HepG2 (cell line): ENCODE measurements around the gene GABARAPL2. TPM values are rescaled to one million over a fixed set of nuclear protein-coding genes. Genes with fewer than 3 reads are reported as not detected.
A peak's percentile ranks its signal among the peaks of the same experiment; 100 is the strongest.

Experiments
- ATAC-seq: fragments of 200-7000 bp; cut with Tn5 transposase; 3 replicates; pipeline ENCODE4 v1.9.1; 2020; ENCODE audit warnings: mild to moderate bottlenecking, moderate library complexity
- BruUV-seq: library from RNA; stranded (reverse); fragments of 400-500 nt; replicated peaks from 2 replicates; lab custom pipeline; 2021; lab: Mats Ljungman, UMichigan
- CTCF ChIA-PET: fragments of 300-600 bp; formaldehyde crosslinking; extraction: SDS; loops from one replicate; lab custom pipeline; 2021; ENCODE audit warnings: low total read pairs, inconsistent platforms, low intra/inter-chr PET ratio; lab: Yijun Ruan, JAX
- POLR2A ChIA-PET: fragments of 350-600 bp; sonication (Branson Sonifier 250); formaldehyde crosslinking; loops from one replicate; lab custom pipeline; 2020; ENCODE audit warnings: antibody characterized with exemption, inconsistent platforms; lab: Yijun Ruan, JAX
- DNase-seq: peaks from one replicate; pipeline ENCODE4 v3.0.0-alpha.2; 2015; ENCODE audit warnings: low spot score
- FAIRE-seq: peaks from 3 replicates; lab custom pipeline; 2011; peaks lifted over from hg19 to GRCh38; lab: Jason Lieb, UNC
- H2AFZ ChIP-seq: one replicate; pipeline ENCODE4 v1.6.1; 2011; ENCODE audit warnings: low read length, inconsistent platforms
- H3K27ac ChIP-seq: fragments of 300-600 bp; 3 replicates; pipeline ENCODE4 v1.8.0; 2011; ENCODE audit warnings: mixed run types, mild to moderate bottlenecking, mixed read lengths, low read length, inconsistent platforms; ENCODE audit not compliant: insufficient read depth; ENCODE audit errors: extremely low read length
- H3K27me3 ChIP-seq, 2 experiments: fragments of 200-600 bp in 1 of 2; 2 replicates in 1 of 2; 3 replicates in 1 of 2; pipeline versions ENCODE4 v1.6.0 to v1.8.0; 2011; ENCODE audit warnings: low read length in 2 of 2, mild to moderate bottlenecking in 2 of 2, moderate library complexity in 2 of 2, inconsistent platforms in 1 of 2; ENCODE audit not compliant: insufficient read depth in 2 of 2, control insufficient read depth in 1 of 2
- H3K36me3 ChIP-seq, 2 experiments: fragments of 200-600 bp in 1 of 2; replicated peaks in 1 of 2; 2 replicates in 1 of 2; 3 replicates in 1 of 2; pipeline versions ENCODE4 v1.5.1 to v1.8.0; 2011; ENCODE audit warnings: low read length in 2 of 2, inconsistent platforms in 1 of 2; ENCODE audit not compliant: insufficient read depth in 2 of 2, control insufficient read depth in 1 of 2
- H3K4me1 ChIP-seq: 2 replicates; pipeline ENCODE4 v1.5.1; 2012; ENCODE audit warnings: low read length, inconsistent platforms; ENCODE audit not compliant: insufficient read depth
- H3K4me2 ChIP-seq: 2 replicates; pipeline ENCODE4 v1.6.0; 2011; ENCODE audit warnings: low read depth, low read length, inconsistent platforms
- H3K4me3 ChIP-seq, 3 experiments: fragments of 200-600 bp in 1 of 3; sonication (generic), shearing (Covaris generic) in 1 of 3; replicated peaks in 1 of 3; 2 replicates each; pipeline ENCODE4 v1.5.1; 2011 to 2016; ENCODE audit warnings: low read length in 3 of 3, inconsistent platforms in 2 of 3, low read depth in 2 of 3, mild to moderate bottlenecking in 2 of 3, control low read depth in 1 of 3, mixed read lengths in 1 of 3; ENCODE audit not compliant: insufficient read depth in 1 of 3
- H3K79me2 ChIP-seq: one replicate; pipeline ENCODE4 v1.6.1; 2011; ENCODE audit warnings: low read length, inconsistent platforms; ENCODE audit not compliant: insufficient read depth
- H3K9ac ChIP-seq: 2 replicates; pipeline ENCODE4 v1.6.0; 2011; ENCODE audit warnings: mild to moderate bottlenecking, low read depth, low read length, inconsistent platforms; ENCODE audit not compliant: insufficient read depth
- H3K9me3 ChIP-seq: 2 replicates; pipeline ENCODE4 v1.5.1; 2012; ENCODE audit warnings: mild to moderate bottlenecking, low read length
- H4K20me1 ChIP-seq: 2 replicates; pipeline ENCODE4 v1.6.0; 2011; ENCODE audit warnings: inconsistent platforms, mild to moderate bottlenecking, low read length, moderate library complexity; ENCODE audit not compliant: insufficient read depth
- BCL6 ChIP-seq: IDR thresholded peaks from 2 replicates; pipeline ENCODE4 v1.6.1; 2016; ENCODE audit warnings: missing genetic modification reagents, missing compliant biosample characterization
- CBX1 ChIP-seq: IDR thresholded peaks from one replicate; pipeline ENCODE4 v1.6.1; 2016; ENCODE audit warnings: antibody characterized with exemption, low read depth
- ERF ChIP-seq: IDR thresholded peaks from 2 replicates; pipeline ENCODE4 v1.6.1; 2018; ENCODE audit warnings: missing biosample characterization, missing genetic modification reagents
- FOSL2 ChIP-seq: sonication (generic); formaldehyde crosslinking; IDR thresholded peaks from 2 replicates; pipeline ENCODE4 v1.4.0; 2020; ENCODE audit warnings: missing genetic modification reagents
- GABPA ChIP-seq, 2 experiments: IDR thresholded peaks; 2 replicates each; pipeline ENCODE4 v1.6.1; 2011 to 2016; ENCODE audit warnings: low read depth in 2 of 2, low read length in 1 of 2, missing biosample characterization in 1 of 2, missing genetic modification characterization in 1 of 2
- KAT8 ChIP-seq: IDR thresholded peaks from 2 replicates; pipeline ENCODE4 v1.6.1; 2016; ENCODE audit warnings: missing genetic modification reagents, missing compliant biosample characterization
- KLF13 ChIP-seq: sonication (generic); formaldehyde crosslinking; IDR thresholded peaks from 2 replicates; pipeline ENCODE4 v1.4.0; 2020; ENCODE audit warnings: mild to moderate bottlenecking, missing genetic modification reagents
- MIXL1 ChIP-seq: IDR thresholded peaks from 2 replicates; pipeline ENCODE4 v1.6.1; 2016
- NFYC ChIP-seq: IDR thresholded peaks from 2 replicates; pipeline ENCODE4 v1.6.1; 2016; ENCODE audit warnings: missing genetic modification reagents, missing compliant biosample characterization
- NR2F6 ChIP-seq, 2 experiments: IDR thresholded peaks; 2 replicates each; pipeline ENCODE4 v1.6.1; 2016; ENCODE audit warnings: antibody characterized with exemption in 1 of 2, mild to moderate bottlenecking in 1 of 2
- PHF20 ChIP-seq: sonication (generic); formaldehyde crosslinking; IDR thresholded peaks from 2 replicates; pipeline ENCODE4 v1.5.0; 2020; ENCODE audit warnings: mild to moderate bottlenecking, missing genetic modification reagents
- RBFOX2 ChIP-seq: fragments of 200-400 bp; formaldehyde crosslinking; IDR thresholded peaks from 2 replicates; pipeline ENCODE4 v1.6.1; 2017; ENCODE audit warnings: low read depth, mild to moderate bottlenecking, low read length
- ZBTB3 ChIP-seq: sonication (generic); formaldehyde crosslinking; IDR thresholded peaks from 2 replicates; pipeline ENCODE4 v1.4.0; 2020; ENCODE audit warnings: low read depth, mild to moderate bottlenecking, moderate library complexity, missing genetic modification reagents, borderline replicate concordance
- ZNF143 ChIP-seq: sonication (generic); formaldehyde crosslinking; IDR thresholded peaks from 2 replicates; pipeline ENCODE4 v1.4.0; 2020; ENCODE audit warnings: missing genetic modification reagents
- ZNF251 ChIP-seq: sonication (generic); formaldehyde crosslinking; IDR thresholded peaks from 2 replicates; pipeline ENCODE4 v1.9.0; 2021; ENCODE audit warnings: mild to moderate bottlenecking, missing genetic modification reagents
- ZNF260 ChIP-seq: sonication (generic); formaldehyde crosslinking; IDR thresholded peaks from 2 replicates; pipeline ENCODE4 v1.4.0; 2020; ENCODE audit warnings: missing genetic modification reagents, low read depth, mild to moderate bottlenecking, borderline replicate concordance
- ZNF292 ChIP-seq: sonication (generic); formaldehyde crosslinking; IDR thresholded peaks from 2 replicates; pipeline ENCODE4 v1.8.1; 2022; ENCODE audit warnings: mild to moderate bottlenecking, low read depth, missing genetic modification reagents, borderline replicate concordance
- WGBS: methylation state at CpG from one replicate; pipeline ENCODE4 v1.1.6; 2017; ENCODE audit warnings: low lambda C conversion rate; 5-methylcytosine and 5-hydroxymethylcytosine counted together
- in situ Hi-C: cut with HindIII; loops from 2 replicates; pipeline ENCODE4 v1.10.0; 2017; ENCODE audit warnings: low pct_unique_long_range_greater_than_20kb; ENCODE audit not compliant: extremely low pct_ligation_motif_present
- intact Hi-C: fragments of 100-400 bp; cut with micrococcal nuclease; formaldehyde crosslinking; loops from one replicate; pipeline ENCODE4 v1.10.0; 2022; ENCODE audit not compliant: unreplicated experiment
- polyA plus RNA-seq, 8 experiments: library from polyadenylated mRNA; depleted of rRNA in 3 of 8; stranded (reverse) in 7 of 8; unstranded in 1 of 8; fragments of >200 nt; fragmentation: Illumina TruSeq in 4 of 8; extraction: Trizol in 4 of 8; gene quantifications; 2 replicates each; pipeline versions ENCODE4 v1.2.1 to v1.2.3, GENCODE V29; 2011 to 2016; ENCODE audit warnings: low read depth in 4 of 8, missing spikeins in 1 of 8, mixed read lengths in 1 of 8; ENCODE audit not compliant: insufficient read depth in 1 of 8
- total RNA-seq, 5 experiments: library from RNA; depleted of rRNA; stranded (reverse); fragments of >200 nt; fragmentation: Illumina TruSeq; extraction: Trizol; gene quantifications; 2 replicates each; pipeline ENCODE4 v1.2.3, GENCODE V29; 2016; ENCODE audit warnings: low read depth in 1 of 5
- TF ChIP-seq, protein P1 (sequence below): sonication (generic); formaldehyde crosslinking; IDR thresholded peaks from 2 replicates; pipeline ENCODE4 v1.4.0; 2020; ENCODE audit warnings: missing genetic modification reagents
- TF ChIP-seq, protein P2 (sequence below): sonication (generic); formaldehyde crosslinking; conservative IDR thresholded peaks from 2 replicates; pipeline ENCODE4 v1.8.1; 2023; ENCODE audit warnings: missing genetic modification reagents

GABARAPL2 gene
- total and polyA plus RNA-seq, 2 of the 13 experiments (the other 11 are each of a cell fraction or from before 2014, with no cell fraction given) = 76.4 to 83.0 TPM

DNA sequence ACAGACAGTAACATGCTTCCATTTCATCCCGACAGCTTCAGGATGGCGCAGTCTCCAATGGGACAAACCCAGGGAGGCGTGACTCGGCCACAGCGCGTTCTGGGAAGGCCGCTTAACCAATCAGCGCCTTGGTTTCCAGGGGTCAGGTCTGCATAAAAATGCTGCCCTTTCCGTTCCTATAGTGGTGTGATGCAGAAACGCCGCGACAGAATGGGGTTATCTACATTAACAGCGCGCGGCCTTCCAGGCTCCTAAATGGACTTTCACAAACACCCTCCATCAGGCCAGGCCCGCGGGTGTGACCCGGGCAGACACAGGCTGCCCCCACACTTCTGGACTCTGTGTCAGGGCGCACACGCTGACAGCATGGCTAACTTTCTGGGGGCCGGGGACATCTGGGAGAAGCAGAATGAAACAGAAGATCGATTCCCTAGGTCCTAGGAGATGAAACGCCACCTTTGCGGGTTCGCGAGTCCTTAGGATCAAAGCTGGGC, 10.9 kb upstream of the GABARAPL2 start:
- Histone ChIP-seq H3K9me3 (no peaks in the 10 kb centered on the region), H3K4me2 (peak overlapping the region; percentile 100), H3K9ac (peak overlapping the region; percentile 53), H3K27ac (no peak overlapping the region), H3K27me3 (peaks cover 0 to 7% of the 10 kb centered on the region in 2 experiments; a peak in 2 of 5 replicates), H3K79me2 (no peaks in the 10 kb centered on the region), H3K4me1 (peaks cover 33% of the 10 kb centered on the region), H3K36me3 (no peaks in the 10 kb centered on the region), H4K20me1 (no peaks in the 10 kb centered on the region), H3K4me3 (peak overlapping the region; percentile 68 to 85 (median 70)), H2AFZ (peak overlapping the region; percentile 61)
- ChIA-PET POLR2A (interaction anchor here (1.2 to 3.2 kb wide), 4 partner anchors 11 to 249 kb away, joined by 3 to 27 read pairs (median 12); partner anchors contain the start of genes GABARAPL2, KARS1 and TERF2IP), CTCF (interaction anchor here (1.0 kb wide), 1 partner anchor 91 kb away, joined by 3 read pairs; the partner anchor contains the start of gene TMEM170A)
- in situ Hi-C loops (no loop called here), intact Hi-C loops (loop anchor here (1.0 to 5.0 kb wide), 4 partner anchors 33 to 89 kb away; partner anchors contain the start of gene ADAT1)
- FAIRE-seq = peak; percentile 92
- WGBS = under 1% methylated on average over 24 of the region's 26 CpGs
- peak; percentile 89 for DNase-seq
- BruUV-seq = no TSS peak
- peak; percentile 89 for ATAC-seq
- TF ChIP-seq BCL6 (CRISPR knock-in tag) = 0 out of 2 replicates have a peak, but pooled peaks have one; percentile 7
- no peak; the same call in 1 of the 2 replicates for TF ChIP-seq ZNF260
- peak; percentile 51; the same call in 1 of the 2 replicates for TF ChIP-seq ZNF292 (CRISPR knock-in tag)
- 0 out of 2 replicates have a peak, but pooled peaks have one; percentile 36 for TF ChIP-seq ERF
- peak; percentile 81 for TF ChIP-seq NFYC
- TF ChIP-seq CBX1 = no peak
- peak; percentile 67 for TF ChIP-seq NR2F6 (IDR thresholded peaks at IDR 0.05)
- peak; percentile 59 for TF ChIP-seq NR2F6 (CRISPR knock-in tag; IDR thresholded peaks at IDR 0.05)
- TF ChIP-seq MIXL1 (CRISPR knock-in tag) = peak; percentile 14; the same call in 1 of the 2 replicates
- 0 out of 2 replicates have a peak, but pooled peaks have one; percentile 49 for TF ChIP-seq ZNF251 (CRISPR knock-in tag)
- TF ChIP-seq GABPA (IDR thresholded peaks at IDR 0.05; ENCODE audit: low read depth, low read length) = no peak
- TF ChIP-seq GABPA (CRISPR knock-in tag; IDR thresholded peaks at IDR 0.05; ENCODE audit: low read depth) = peak; percentile 61
- TF ChIP-seq, protein P1, sequence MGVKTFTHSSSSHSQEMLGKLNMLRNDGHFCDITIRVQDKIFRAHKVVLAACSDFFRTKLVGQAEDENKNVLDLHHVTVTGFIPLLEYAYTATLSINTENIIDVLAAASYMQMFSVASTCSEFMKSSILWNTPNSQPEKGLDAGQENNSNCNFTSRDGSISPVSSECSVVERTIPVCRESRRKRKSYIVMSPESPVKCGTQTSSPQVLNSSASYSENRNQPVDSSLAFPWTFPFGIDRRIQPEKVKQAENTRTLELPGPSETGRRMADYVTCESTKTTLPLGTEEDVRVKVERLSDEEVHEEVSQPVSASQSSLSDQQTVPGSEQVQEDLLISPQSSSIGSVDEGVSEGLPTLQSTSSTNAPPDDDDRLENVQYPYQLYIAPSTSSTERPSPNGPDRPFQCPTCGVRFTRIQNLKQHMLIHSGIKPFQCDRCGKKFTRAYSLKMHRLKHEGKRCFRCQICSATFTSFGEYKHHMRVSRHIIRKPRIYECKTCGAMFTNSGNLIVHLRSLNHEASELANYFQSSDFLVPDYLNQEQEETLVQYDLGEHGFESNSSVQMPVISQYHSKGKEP (CRISPR knock-in tag) = no peak
- TF ChIP-seq RBFOX2 = no peak
- peak; percentile 51 for TF ChIP-seq PHF20 (CRISPR knock-in tag)
- TF ChIP-seq KAT8 (CRISPR knock-in tag) = peak; percentile 75
- 0 out of 2 replicates have a peak, but pooled peaks have one; percentile 30 for TF ChIP-seq ZBTB3 (CRISPR knock-in tag)
- TF ChIP-seq FOSL2 (CRISPR knock-in tag) = 0 out of 2 replicates have a peak, but pooled peaks have one; percentile 21
- TF ChIP-seq KLF13 (CRISPR knock-in tag) = peak; percentile 19; the same call in 1 of the 2 replicates
- peak; percentile 64; the same call in 1 of the 2 replicates for TF ChIP-seq ZNF143 (CRISPR knock-in tag)
- TF ChIP-seq, protein P2, sequence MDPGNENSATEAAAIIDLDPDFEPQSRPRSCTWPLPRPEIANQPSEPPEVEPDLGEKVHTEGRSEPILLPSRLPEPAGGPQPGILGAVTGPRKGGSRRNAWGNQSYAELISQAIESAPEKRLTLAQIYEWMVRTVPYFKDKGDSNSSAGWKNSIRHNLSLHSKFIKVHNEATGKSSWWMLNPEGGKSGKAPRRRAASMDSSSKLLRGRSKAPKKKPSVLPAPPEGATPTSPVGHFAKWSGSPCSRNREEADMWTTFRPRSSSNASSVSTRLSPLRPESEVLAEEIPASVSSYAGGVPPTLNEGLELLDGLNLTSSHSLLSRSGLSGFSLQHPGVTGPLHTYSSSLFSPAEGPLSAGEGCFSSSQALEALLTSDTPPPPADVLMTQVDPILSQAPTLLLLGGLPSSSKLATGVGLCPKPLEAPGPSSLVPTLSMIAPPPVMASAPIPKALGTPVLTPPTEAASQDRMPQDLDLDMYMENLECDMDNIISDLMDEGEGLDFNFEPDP (CRISPR knock-in tag) = no peak
